Measurements from ENCODE around the gene UBALD2. TPM values are rescaled to one million over a fixed set of nuclear protein-coding genes. Genes with fewer than 3 reads are reported as not detected.
"Not testable (repeated sequence)": the region's sequence is repeated elsewhere in the genome, so short reads cannot be mapped to it uniquely, and the experiment has no call there.

UBALD2 gene
- total RNA-seq, 1 donor from 2014 or later = 2.8 TPM

- DNase-seq = no peak
These were observed 18.8 kb upstream of the UBALD2 start for GRCh38 chr17:76246080-76247066.

- DNase-seq = no peak
These were observed 17.8 kb upstream of the UBALD2 start for GRCh38 chr17:76247304-76247703.

GRCh38 chr17:76248013-76248782 is 16.9 kb upstream of the UBALD2 start:
- DNase-seq = no peak

GRCh38 chr17:76250141-76250540 is 15.0 kb upstream of the UBALD2 start:
- DNase-seq = no peak

GRCh38 chr17:76251478-76252039 is 13.6 kb upstream of the UBALD2 start:
- no peak for DNase-seq

- DNase-seq = no peak
These were observed 12.9 kb upstream of the UBALD2 start for GRCh38 chr17:76252040-76252954.

- DNase-seq = not testable (repeated sequence)
These were observed 12.0 kb upstream of the UBALD2 start for GRCh38 chr17:76252967-76253766.

GRCh38 chr17:76253841-76254240 is 11.3 kb upstream of the UBALD2 start:
- no peak for DNase-seq

GRCh38 chr17:76254275-76254674 is 10.9 kb upstream of the UBALD2 start:
- DNase-seq = no peak

- DNase-seq = no peak
These were observed 9.2 kb upstream of the UBALD2 start for GRCh38 chr17:76255801-76256429.

- not testable (repeated sequence) for DNase-seq
These were observed 8.6 kb upstream of the UBALD2 start for GRCh38 chr17:76256430-76257050.

GRCh38 chr17:76260220-76260619 is 4.9 kb upstream of the UBALD2 start:
- DNase-seq = no peak

GRCh38 chr17:76260669-76261068 is 4.5 kb upstream of the UBALD2 start:
- no peak for DNase-seq

GRCh38 chr17:76261421-76262215 is 3.5 kb upstream of the UBALD2 start:
- peak; percentile 21 for DNase-seq

- no peak for DNase-seq
These were observed 2.3 kb upstream of the UBALD2 start for GRCh38 chr17:76262732-76263344.

GRCh38 chr17:76263896-76264295 is 1.3 kb upstream of the UBALD2 start:
- DNase-seq = no peak

- DNase-seq = no peak
These were observed 758 bp upstream of the UBALD2 start for GRCh38 chr17:76264425-76264754.

GRCh38 chr17:76265624-76266243 is 586 bp downstream of the UBALD2 start:
- DNase-seq = no peak

Data from occipital lobe (tissue), 2 donors.